ENCODE data around the gene KCNN4. TPM values are rescaled to one million over a fixed set of nuclear protein-coding genes. Genes with fewer than 3 reads are reported as not detected.

KCNN4 gene
- total and polyA plus RNA-seq, 7 donors, result 0.71 to 48.7 (median 3.3) TPM

- WGBS, 2 donors, result 31 to 64% methylated on average over 5 of the region's 5 CpGs
- no peak for DNase-seq
- Histone ChIP-seq H3K4me1 (peaks cover 0 to 5% (median 0%) of the 10 kb centered on the region in 4 donors), H3K36me3 (peaks cover 9 to 89% (median 45%) of the 10 kb centered on the region in 4 donors), H3K4me3 (no peak overlapping the region), H3K27ac (peak overlapping the region in 2 of 4 donors; percentile 36 to 52), H3K9me3 (no peaks in the 10 kb centered on the region), H3K27me3 (no peaks in the 10 kb centered on the region)
- TF ChIP-seq POLR2A (IDR thresholded peaks at IDR 0.05) (no peak), CTCF (IDR thresholded peaks at IDR 0.05) (no peak), POLR2AphosphoS5 (IDR thresholded peaks at IDR 0.05) (peak in 2 of 4 donors; percentile 21 to 41)
- intact Hi-C loops (cut with DNase I), result no loop called here
Measured at GRCh38 chr19:43738780-43739211, 42.0 kb downstream of the KCNN4 start.

GRCh38 chr19:43735957-43736356, 44.8 kb downstream of the KCNN4 start:
- no peak for TF ChIP-seq EP300 (IDR thresholded peaks at IDR 0.05)
- TF ChIP-seq POLR2A (IDR thresholded peaks at IDR 0.05), result no peak
- TF ChIP-seq POLR2AphosphoS5 (IDR thresholded peaks at IDR 0.05), result no peak
- no peak for TF ChIP-seq CTCF (IDR thresholded peaks at IDR 0.05)
- Histone ChIP-seq H3K27ac (no peak overlapping the region), H3K9me3 (no peaks in the 10 kb centered on the region), H3K4me1 (peaks cover 0 to 5% (median 0%) of the 10 kb centered on the region in 4 donors), H3K36me3 (peaks cover 25 to 90% (median 55%) of the 10 kb centered on the region in 4 donors), H3K4me3 (no peak overlapping the region), H3K27me3 (no peaks in the 10 kb centered on the region)
- no peak for DNase-seq
- intact Hi-C loops (cut with DNase I), result no loop called here

- no peak for DNase-seq
- H3K36me3 ChIP-seq, result peaks cover 29 to 89% (median 51%) of the 10 kb centered on the region in 4 donors
- peaks cover 0 to 5% (median 0%) of the 10 kb centered on the region in 4 donors for H3K4me1 ChIP-seq
- WGBS, 2 donors, result 96 to 98% methylated on average over 6 of the region's 6 CpGs
- no peaks in the 10 kb centered on the region for H3K27me3 ChIP-seq
- H3K27ac ChIP-seq, result no peak overlapping the region
- no peak overlapping the region for H3K4me3 ChIP-seq
- intact Hi-C loops (cut with DNase I), result no loop called here
- H3K9me3 ChIP-seq, result no peaks in the 10 kb centered on the region
- TF ChIP-seq CTCF (IDR thresholded peaks at IDR 0.05), result no peak
- no peak for TF ChIP-seq POLR2A (IDR thresholded peaks at IDR 0.05)
- no peak for TF ChIP-seq EP300 (IDR thresholded peaks at IDR 0.05)
- TF ChIP-seq POLR2AphosphoS5 (IDR thresholded peaks at IDR 0.05), result no peak
Measured at GRCh38 chr19:43735013-43735412, 45.8 kb downstream of the KCNN4 start.

- no peak for TF ChIP-seq EP300 (IDR thresholded peaks at IDR 0.05)
- no peak for TF ChIP-seq POLR2A (IDR thresholded peaks at IDR 0.05)
- TF ChIP-seq POLR2AphosphoS5 (IDR thresholded peaks at IDR 0.05), result no peak
- TF ChIP-seq CTCF (IDR thresholded peaks at IDR 0.05), result no peak
- 84 to 87% methylated on average over 1 of the region's 1 CpG for WGBS, 2 donors
Measured at GRCh38 chr19:43731846-43732245, 48.9 kb downstream of the KCNN4 start.

GRCh38 chr19:43731346-43731745, 49.4 kb downstream of the KCNN4 start:
- Histone ChIP-seq H3K27me3 (no peaks in the 10 kb centered on the region), H3K36me3 (peaks cover 20 to 69% (median 38%) of the 10 kb centered on the region in 4 donors)

More at GRCh38 chr19:43731846-43732245, 48.9 kb downstream of the KCNN4 start:
- no peaks in the 10 kb centered on the region for H3K9me3 ChIP-seq
- no peak overlapping the region for H3K27ac ChIP-seq
- peaks cover 20 to 74% (median 39%) of the 10 kb centered on the region in 4 donors for H3K36me3 ChIP-seq
- H3K27me3 ChIP-seq, result no peaks in the 10 kb centered on the region
- intact Hi-C loops (cut with DNase I), result no loop called here
- no peaks in the 10 kb centered on the region for H3K4me1 ChIP-seq
- no peak overlapping the region for H3K4me3 ChIP-seq
- DNase-seq, result no peak

More at GRCh38 chr19:43731346-43731745, 49.4 kb downstream of the KCNN4 start:
- no peak for TF ChIP-seq POLR2A (IDR thresholded peaks at IDR 0.05)
- no peak for TF ChIP-seq CTCF (IDR thresholded peaks at IDR 0.05)
- TF ChIP-seq POLR2AphosphoS5 (IDR thresholded peaks at IDR 0.05), result no peak
- TF ChIP-seq EP300 (IDR thresholded peaks at IDR 0.05), result no peak
- Histone ChIP-seq H3K27ac (no peak overlapping the region), H3K9me3 (no peaks in the 10 kb centered on the region), H3K4me3 (no peak overlapping the region), H3K4me1 (no peaks in the 10 kb centered on the region)
- WGBS, 2 donors, result 94 to 95% methylated on average over 14 of the region's 14 CpGs
- intact Hi-C loops (cut with DNase I), result no loop called here
- no peak for DNase-seq

Measured in sigmoid colon (tissue), 7 donors.